ENCODE measurements around the gene ARL2.

ARL2 gene

GRCh38 chr11:65008016-65008415, 5.9 kb upstream of the ARL2 start:
- TF ChIP-seq CTCF (IDR thresholded peaks at IDR 0.05; ENCODE audit: low read depth, low read length, missing control alignments): no peak
- no peak for DNase-seq (ENCODE audit: extremely low read depth, low read depth)
- H3K4me3 ChIP-seq (replicated peaks; ENCODE audit: low read depth, low read length): no peak overlapping the region

- DNase-seq (ENCODE audit: extremely low read depth, low read depth): no peak
- TF ChIP-seq CTCF (IDR thresholded peaks at IDR 0.05; ENCODE audit: low read depth, low read length, missing control alignments): no peak
- no peak overlapping the region for H3K4me3 ChIP-seq (replicated peaks; ENCODE audit: low read depth, low read length)
Measured at GRCh38 chr11:65008873-65009272, 5.1 kb upstream of the ARL2 start.

- DNase-seq (ENCODE audit: extremely low read depth, low read depth): peak; percentile 63
- peak; percentile 68 for TF ChIP-seq CTCF (IDR thresholded peaks at IDR 0.05; ENCODE audit: low read depth, low read length, missing control alignments)
- H3K4me3 ChIP-seq (replicated peaks; ENCODE audit: low read depth, low read length): peak overlapping the region; percentile 58
Measured at GRCh38 chr11:65013130-65013887, 651 bp upstream of the ARL2 start.

GRCh38 chr11:65014726-65015227, 817 bp downstream of the ARL2 start:
- H3K4me3 ChIP-seq (replicated peaks; ENCODE audit: low read depth, low read length): peak overlapping the region; percentile 58
- TF ChIP-seq CTCF (IDR thresholded peaks at IDR 0.05; ENCODE audit: low read depth, low read length, missing control alignments): no peak
- no peak for DNase-seq (ENCODE audit: extremely low read depth, low read depth)

GRCh38 chr11:65016705-65017104, 2.7 kb downstream of the ARL2 start:
- H3K4me3 ChIP-seq (replicated peaks; ENCODE audit: low read depth, low read length): no peak overlapping the region
- TF ChIP-seq CTCF (IDR thresholded peaks at IDR 0.05; ENCODE audit: low read depth, low read length, missing control alignments): no peak
- DNase-seq (ENCODE audit: extremely low read depth, low read depth): no peak

- no peak overlapping the region for H3K4me3 ChIP-seq (replicated peaks; ENCODE audit: low read depth, low read length)
- TF ChIP-seq CTCF (IDR thresholded peaks at IDR 0.05; ENCODE audit: low read depth, low read length, missing control alignments): no peak
Measured at GRCh38 chr11:65017937-65018336, 4.0 kb downstream of the ARL2 start.

More at GRCh38 chr11:65017937-65018336, 4.0 kb downstream of the ARL2 start:
- DNase-seq (ENCODE audit: extremely low read depth, low read depth): no peak

Data from HFF-Myc (cell line).